Natural killer cell (primary cell): Measurements from ENCODE around the gene CWF19L1. TPM values are rescaled to one million over a fixed set of nuclear protein-coding genes. Genes with fewer than 3 reads are reported as not detected.

ENCODE experiments used
- ATAC-seq, 3 donors: fragments of 150-1000 bp in 2 of 3; fragments of 200-7000 bp in 1 of 3; cut with Tn5 transposase; 1 replicate in 1 of 3; 2 replicates in 2 of 3; pipeline ENCODE4 v1.10.0; 2021; ENCODE audit warnings: mild to moderate bottlenecking in 2 of 3, moderate library complexity in 2 of 3
- DNase-seq, 2 donors: peaks; one replicate each; pipeline versions ENCODE4 v3.0.0 to v3.0.0-alpha.2; 2013 to 2021; ENCODE audit warnings: mixed read lengths in 1 of 2
- H3K27ac ChIP-seq: one replicate; pipeline ENCODE4 v1.5.1; 2013; ENCODE audit warnings: mild to moderate bottlenecking, low read length
- H3K27me3 ChIP-seq: one replicate; pipeline ENCODE4 v1.6.1; 2013; ENCODE audit warnings: low read length; ENCODE audit not compliant: control insufficient read depth, insufficient read depth
- H3K36me3 ChIP-seq: one replicate; pipeline ENCODE4 v1.6.1; 2013; ENCODE audit warnings: low read length; ENCODE audit not compliant: control insufficient read depth, insufficient read depth
- H3K4me1 ChIP-seq: one replicate; pipeline ENCODE4 v1.6.1; 2013; ENCODE audit warnings: low read length; ENCODE audit not compliant: control insufficient read depth, insufficient read depth
- H3K4me3 ChIP-seq: one replicate; pipeline ENCODE4 v1.5.1; 2013; ENCODE audit warnings: low read length
- H3K9me3 ChIP-seq: one replicate; pipeline ENCODE4 v1.6.1; 2013; ENCODE audit warnings: low read length; ENCODE audit not compliant: control insufficient read depth, insufficient read depth
- H3K27ac Mint-ChIP-seq, 2 donors: one replicate each; pipeline ENCODE4 v1.8.0; 2022; ENCODE audit warnings: mild to moderate bottlenecking in 2 of 2, mixed read lengths in 2 of 2, moderate library complexity in 1 of 2
- H3K27me3 Mint-ChIP-seq, 2 donors: one replicate each; pipeline ENCODE4 v1.8.0; 2022; ENCODE audit warnings: low read depth in 2 of 2, mixed read lengths in 2 of 2
- H3K36me3 Mint-ChIP-seq: one replicate; pipeline ENCODE4 v1.8.0; 2022; ENCODE audit warnings: mixed read lengths
- H3K4me1 Mint-ChIP-seq, 2 donors: one replicate each; pipeline ENCODE4 v1.8.0; 2022; ENCODE audit warnings: mixed read lengths in 2 of 2
- H3K4me3 Mint-ChIP-seq: one replicate; pipeline ENCODE4 v1.8.0; 2022; ENCODE audit warnings: mild to moderate bottlenecking, moderate library complexity, mixed read lengths
- H3K9me3 Mint-ChIP-seq, 2 donors: one replicate each; pipeline ENCODE4 v1.8.0; 2022; ENCODE audit warnings: mixed read lengths in 2 of 2
- WGBS: methylation state at CpG from one replicate; pipeline ENCODE4 v1.1.7; 2013; ENCODE audit warnings: missing lambda C conversion rate; ENCODE audit not compliant: insufficient coverage; 5-methylcytosine and 5-hydroxymethylcytosine counted together
- intact Hi-C: fragments of 100-400 bp; cut with micrococcal nuclease; formaldehyde crosslinking; loops from one replicate; pipeline ENCODE4 v1.14.2; 2022
- total RNA-seq, 4 donors: library from RNA; stranded (reverse); fragments of 120-200 nt in 1 of 4; gene quantifications; one replicate each; pipeline versions ENCODE4 v1.2.3 to v1.2.4, GENCODE V29; 2013 to 2022
- TF ChIP-seq, protein P1 (sequence below): fragments of 200-600 bp; IDR thresholded peaks from one replicate; pipeline ENCODE4 v1.8.0; 2022; ENCODE audit warnings: antibody characterized with exemption

The CWF19L1 gene
- total RNA-seq, 3 donors from 2014 or later (not counting 1 experiment from before 2014, with no cell fraction given) = 52.5 to 58.0 (median 54.8) TPM

DNA sequence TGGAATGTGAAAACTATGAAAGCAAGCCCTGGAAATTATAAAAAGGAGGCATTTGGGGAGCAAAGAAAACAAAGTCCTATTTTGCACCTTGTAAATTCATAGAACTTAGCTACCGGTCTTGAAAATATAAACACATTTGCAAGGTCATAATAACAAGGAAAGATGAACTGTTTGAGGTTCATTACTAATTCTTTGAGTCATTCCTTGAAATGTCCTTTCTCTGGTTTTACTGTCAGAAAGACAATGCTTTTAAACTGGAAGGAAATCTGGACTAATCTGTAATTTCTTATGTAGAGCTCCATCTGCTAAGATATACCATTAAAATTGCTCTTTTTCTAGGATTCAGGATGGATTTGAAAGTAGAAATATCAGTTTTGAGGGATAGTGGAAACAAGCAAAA lies 83.0 kb downstream of the CWF19L1 start:
- peak overlapping the region; percentile 98 for H3K4me3 Mint-ChIP-seq
- Histone ChIP-seq H3K4me3 (no peak overlapping the region), H3K27ac (no peak overlapping the region), H3K4me1 (peaks cover 19% of the 10 kb centered on the region), H3K9me3 (no peaks in the 10 kb centered on the region), H3K27me3 (no peaks in the 10 kb centered on the region), H3K36me3 (peaks cover 10% of the 10 kb centered on the region)
- TF ChIP-seq, protein P1, sequence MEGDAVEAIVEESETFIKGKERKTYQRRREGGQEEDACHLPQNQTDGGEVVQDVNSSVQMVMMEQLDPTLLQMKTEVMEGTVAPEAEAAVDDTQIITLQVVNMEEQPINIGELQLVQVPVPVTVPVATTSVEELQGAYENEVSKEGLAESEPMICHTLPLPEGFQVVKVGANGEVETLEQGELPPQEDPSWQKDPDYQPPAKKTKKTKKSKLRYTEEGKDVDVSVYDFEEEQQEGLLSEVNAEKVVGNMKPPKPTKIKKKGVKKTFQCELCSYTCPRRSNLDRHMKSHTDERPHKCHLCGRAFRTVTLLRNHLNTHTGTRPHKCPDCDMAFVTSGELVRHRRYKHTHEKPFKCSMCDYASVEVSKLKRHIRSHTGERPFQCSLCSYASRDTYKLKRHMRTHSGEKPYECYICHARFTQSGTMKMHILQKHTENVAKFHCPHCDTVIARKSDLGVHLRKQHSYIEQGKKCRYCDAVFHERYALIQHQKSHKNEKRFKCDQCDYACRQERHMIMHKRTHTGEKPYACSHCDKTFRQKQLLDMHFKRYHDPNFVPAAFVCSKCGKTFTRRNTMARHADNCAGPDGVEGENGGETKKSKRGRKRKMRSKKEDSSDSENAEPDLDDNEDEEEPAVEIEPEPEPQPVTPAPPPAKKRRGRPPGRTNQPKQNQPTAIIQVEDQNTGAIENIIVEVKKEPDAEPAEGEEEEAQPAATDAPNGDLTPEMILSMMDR = no peak
- ATAC-seq (no peak), DNase-seq (no peak)
- peak overlapping the region; percentile 92 to 98 for H3K27ac Mint-ChIP-seq
- H3K4me1 Mint-ChIP-seq = peaks cover 50 to 58% of the 10 kb centered on the region in 2 donors
- H3K27me3 Mint-ChIP-seq = no peaks in the 10 kb centered on the region
- no peaks in the 10 kb centered on the region for H3K9me3 Mint-ChIP-seq
- 0% methylated on average over 1 of the region's 1 CpG for WGBS
- H3K36me3 Mint-ChIP-seq = no peaks in the 10 kb centered on the region
- intact Hi-C loops = no loop called here

- Mint-ChIP-seq H3K36me3 (no peaks in the 10 kb centered on the region), H3K9me3 (no peaks in the 10 kb centered on the region), H3K4me1 (peaks cover 50 to 58% of the 10 kb centered on the region in 2 donors), H3K27me3 (no peaks in the 10 kb centered on the region), H3K4me3 (no peak overlapping the region), H3K27ac (peak overlapping the region; percentile 67 to 92)
- Histone ChIP-seq H3K27ac (no peak overlapping the region), H3K9me3 (no peaks in the 10 kb centered on the region), H3K36me3 (peaks cover 15% of the 10 kb centered on the region), H3K27me3 (no peaks in the 10 kb centered on the region), H3K4me3 (no peak overlapping the region), H3K4me1 (peaks cover 19% of the 10 kb centered on the region)
- WGBS = 49% methylated on average over 3 of the region's 3 CpGs
- DNase-seq (no peak), ATAC-seq (no peak)
- intact Hi-C loops = no loop called here
- TF ChIP-seq, protein P1 = no peak
Measured at GRCh38 chr10:100183481-100183880, 84.0 kb downstream of the CWF19L1 start.

- Histone ChIP-seq H3K27ac (no peak overlapping the region), H3K4me3 (no peak overlapping the region), H3K9me3 (no peaks in the 10 kb centered on the region), H3K27me3 (no peaks in the 10 kb centered on the region), H3K36me3 (peaks cover 20% of the 10 kb centered on the region), H3K4me1 (peaks cover 19% of the 10 kb centered on the region)
- peak overlapping the region in 1 of 2 donors; percentile 67 for H3K27ac Mint-ChIP-seq
- no peaks in the 10 kb centered on the region for H3K9me3 Mint-ChIP-seq
- ATAC-seq (no peak), DNase-seq (no peak)
- peaks cover 50 to 56% of the 10 kb centered on the region in 2 donors for H3K4me1 Mint-ChIP-seq
- H3K4me3 Mint-ChIP-seq = no peak overlapping the region
- 84% methylated on average over 3 of the region's 3 CpGs for WGBS
- no peaks in the 10 kb centered on the region for H3K27me3 Mint-ChIP-seq
- no peaks in the 10 kb centered on the region for H3K36me3 Mint-ChIP-seq
- TF ChIP-seq, protein P1 = no peak
- intact Hi-C loops = no loop called here
Measured at GRCh38 chr10:100182908-100183307, 84.5 kb downstream of the CWF19L1 start.

Other genes with a start within 250 kb of the CWF19L1 start
- not detected for gene CPN1, start 185.8 kb downstream of the CWF19L1 start, total RNA-seq
- 1 to 10 TPM; 3.9 to 6.9 (median 5.1) TPM for gene ERLIN1, start 81.6 kb downstream of the CWF19L1 start, total RNA-seq
- 10 to 100 TPM; 23.7 to 33.6 (median 33.3) TPM for gene CHUK, start 38.0 kb downstream of the CWF19L1 start, total RNA-seq
- gene BLOC1S2, start 19.0 kb upstream of the CWF19L1 start, total RNA-seq = 10 to 100 TPM; 36.7 to 63.7 (median 60.4) TPM
- gene PKD2L1, start 62.6 kb upstream of the CWF19L1 start, total RNA-seq = not detected
- gene SCD, start 79.6 kb upstream of the CWF19L1 start, total RNA-seq = 10 to 100 TPM in 1 of 3 donors, 1 to 10 TPM in 2; 3.5 to 10.1 (median 3.8) TPM
- not detected for gene WNT8B, start 195.4 kb upstream of the CWF19L1 start, total RNA-seq